Mucosa of rectum (tissue), 2 donors: ENCODE measurements around the gene POU3F1.

ENCODE experiments used
- H3K27ac ChIP-seq, 2 donors: one replicate each; pipeline ENCODE4 v1.7.0; 2013; ENCODE audit warnings: inconsistent platforms in 2 of 2, low read depth in 2 of 2, low read length in 2 of 2
- H3K27me3 ChIP-seq, 2 donors: one replicate each; pipeline ENCODE4 v1.7.0; 2013; ENCODE audit warnings: low read length in 2 of 2; ENCODE audit not compliant: control insufficient read depth in 2 of 2, insufficient read depth in 2 of 2
- H3K36me3 ChIP-seq, 2 donors: one replicate each; pipeline ENCODE4 v1.7.0; 2013; ENCODE audit warnings: low read length in 2 of 2; ENCODE audit not compliant: control insufficient read depth in 2 of 2, insufficient read depth in 2 of 2
- H3K4me1 ChIP-seq, 2 donors: one replicate each; pipeline ENCODE4 v1.7.0; 2013; ENCODE audit warnings: low read length in 2 of 2, mild to moderate bottlenecking in 1 of 2; ENCODE audit not compliant: control insufficient read depth in 2 of 2, insufficient read depth in 2 of 2
- H3K4me3 ChIP-seq, 2 donors: one replicate each; pipeline ENCODE4 v1.7.0; 2013; ENCODE audit warnings: low read length in 2 of 2
- H3K9ac ChIP-seq, 2 donors: one replicate each; pipeline ENCODE4 v1.7.0; 2013; ENCODE audit warnings: low read length in 2 of 2, low read depth in 1 of 2, mild to moderate bottlenecking in 1 of 2
- H3K9me3 ChIP-seq, 2 donors: one replicate each; pipeline ENCODE4 v1.7.0; 2013; ENCODE audit warnings: low read length in 2 of 2; ENCODE audit not compliant: control insufficient read depth in 2 of 2
- donor health status: healthy.
- donor health status: Normal muscosa, but diverticular disease.

POU3F1 gene

GRCh38 chr1:38062361-38063288 is 16.0 kb upstream of the POU3F1 start:
- H3K9me3 ChIP-seq = no peaks in the 10 kb centered on the region
- H3K36me3 ChIP-seq = no peaks in the 10 kb centered on the region
- H3K27ac ChIP-seq = no peak overlapping the region
- H3K27me3 ChIP-seq = peaks cover 2 to 5% of the 10 kb centered on the region in 2 donors
- no peaks in the 10 kb centered on the region for H3K4me1 ChIP-seq
- H3K4me3 ChIP-seq = no peak overlapping the region
- H3K9ac ChIP-seq = no peak overlapping the region

- Histone ChIP-seq H3K9me3 (no peaks in the 10 kb centered on the region), H3K27me3 (peaks cover 0 to 2% of the 10 kb centered on the region in 2 donors), H3K9ac (no peak overlapping the region), H3K27ac (no peak overlapping the region), H3K4me3 (no peak overlapping the region), H3K4me1 (no peaks in the 10 kb centered on the region), H3K36me3 (no peaks in the 10 kb centered on the region)
These were observed 15.3 kb upstream of the POU3F1 start for GRCh38 chr1:38061883-38062328.

DNA sequence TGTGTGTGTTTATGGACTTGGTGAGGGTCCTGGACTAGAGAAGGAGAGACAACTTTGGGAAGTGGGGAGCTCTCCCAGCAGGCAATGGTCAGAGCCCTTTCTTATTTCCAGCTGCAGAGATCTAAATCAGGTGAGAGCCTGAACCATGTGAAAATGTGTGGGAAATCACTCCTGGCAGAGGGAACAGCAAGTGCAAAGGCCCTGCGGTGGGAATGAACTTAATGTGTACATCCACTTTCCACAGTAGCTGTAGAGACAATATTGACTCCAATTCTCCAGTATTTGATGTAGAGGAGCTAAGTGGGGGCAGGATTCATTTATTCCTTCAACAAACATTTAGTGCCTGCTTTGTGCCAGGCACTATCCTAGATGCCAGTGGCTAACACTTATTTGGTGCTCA is 14.7 kb upstream of the POU3F1 start:
- no peak overlapping the region for H3K4me3 ChIP-seq
- H3K9me3 ChIP-seq = no peaks in the 10 kb centered on the region
- H3K27me3 ChIP-seq = peaks cover 0 to 2% of the 10 kb centered on the region in 2 donors
- H3K4me1 ChIP-seq = no peaks in the 10 kb centered on the region
- no peaks in the 10 kb centered on the region for H3K36me3 ChIP-seq
- no peak overlapping the region for H3K9ac ChIP-seq
- H3K27ac ChIP-seq = no peak overlapping the region

DNA sequence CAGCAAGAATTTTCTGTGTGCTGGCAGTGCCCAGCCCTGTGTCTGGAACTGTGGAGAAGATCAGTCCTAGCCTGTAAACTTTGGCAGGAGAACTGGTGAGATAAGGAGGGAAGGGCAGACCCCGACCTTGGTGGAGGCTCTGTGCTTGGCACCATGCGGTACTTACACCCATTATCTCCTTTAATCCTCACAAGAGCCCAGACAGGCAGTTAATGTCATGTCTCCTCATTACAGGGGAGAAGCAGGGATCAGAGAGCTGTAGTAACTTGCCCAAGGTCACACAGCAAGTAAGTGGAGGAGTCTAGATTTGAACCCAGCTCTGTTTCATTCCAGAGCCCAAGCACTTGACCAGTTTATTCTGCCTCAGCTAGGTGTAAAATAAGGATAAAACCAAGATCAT is 13.9 kb upstream of the POU3F1 start:
- H3K27ac ChIP-seq = no peak overlapping the region
- H3K4me3 ChIP-seq = no peak overlapping the region
- H3K27me3 ChIP-seq = peaks cover 0 to 4% of the 10 kb centered on the region in 2 donors
- no peaks in the 10 kb centered on the region for H3K4me1 ChIP-seq
- no peak overlapping the region for H3K9ac ChIP-seq
- H3K9me3 ChIP-seq = no peaks in the 10 kb centered on the region
- H3K36me3 ChIP-seq = no peaks in the 10 kb centered on the region

GRCh38 chr1:38059635-38060250 is 13.2 kb upstream of the POU3F1 start:
- H3K9ac ChIP-seq = no peak overlapping the region
- no peak overlapping the region for H3K4me3 ChIP-seq
- H3K27me3 ChIP-seq = peaks cover 0 to 4% of the 10 kb centered on the region in 2 donors
- no peak overlapping the region for H3K27ac ChIP-seq
- H3K36me3 ChIP-seq = no peaks in the 10 kb centered on the region
- H3K9me3 ChIP-seq = no peaks in the 10 kb centered on the region
- H3K4me1 ChIP-seq = no peaks in the 10 kb centered on the region

GRCh38 chr1:38055965-38056364 is 9.4 kb upstream of the POU3F1 start:
- H3K9me3 ChIP-seq = no peaks in the 10 kb centered on the region
- H3K9ac ChIP-seq = no peak overlapping the region
- H3K27me3 ChIP-seq = peaks cover 10 to 12% of the 10 kb centered on the region in 2 donors
- H3K36me3 ChIP-seq = no peaks in the 10 kb centered on the region
- H3K4me1 ChIP-seq = peaks cover 0 to 2% of the 10 kb centered on the region in 2 donors
- no peak overlapping the region for H3K4me3 ChIP-seq
- H3K27ac ChIP-seq = no peak overlapping the region

GRCh38 chr1:38055398-38055797 is 8.8 kb upstream of the POU3F1 start:
- H3K27me3 ChIP-seq = peaks cover 10 to 12% of the 10 kb centered on the region in 2 donors
- H3K9ac ChIP-seq = no peak overlapping the region
- H3K36me3 ChIP-seq = no peaks in the 10 kb centered on the region
- no peak overlapping the region for H3K27ac ChIP-seq
- H3K9me3 ChIP-seq = no peaks in the 10 kb centered on the region
- peaks cover 0 to 2% of the 10 kb centered on the region in 2 donors for H3K4me1 ChIP-seq
- H3K4me3 ChIP-seq = no peak overlapping the region

DNA sequence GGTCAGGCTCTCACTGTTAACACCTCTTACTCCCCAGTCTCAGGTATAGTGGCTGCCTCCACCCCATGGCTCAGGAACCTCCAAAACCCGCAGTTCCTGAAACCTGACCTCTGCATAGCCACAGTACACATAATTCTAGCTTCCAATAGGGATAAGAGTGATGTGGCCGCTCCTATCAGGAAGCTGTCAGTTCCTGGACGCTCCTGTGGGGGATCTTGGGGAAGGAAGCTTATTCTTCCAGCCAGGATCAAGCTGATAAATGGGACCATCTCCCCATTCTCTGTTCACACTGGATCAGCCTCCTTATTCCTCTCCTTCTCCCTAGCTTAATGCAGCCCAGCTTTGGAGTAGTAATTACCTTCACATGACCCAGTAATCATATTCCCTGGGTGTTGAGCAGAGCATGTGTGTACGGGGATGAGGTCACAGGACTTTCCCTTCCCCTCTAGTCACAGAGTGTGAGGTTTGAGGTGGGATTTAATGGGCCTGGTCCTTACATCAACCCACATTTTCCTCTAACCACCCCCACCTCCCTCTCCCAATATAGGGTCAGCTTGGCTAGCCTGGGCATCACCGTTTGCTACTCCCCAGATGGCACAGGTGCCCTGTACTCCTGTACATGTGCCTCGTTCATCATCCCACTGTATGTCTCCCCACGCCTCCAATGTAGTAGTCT is 7.0 kb upstream of the POU3F1 start:
- Histone ChIP-seq H3K9me3 (no peaks in the 10 kb centered on the region), H3K27me3 (peaks cover 14 to 15% of the 10 kb centered on the region in 2 donors), H3K27ac (no peak overlapping the region), H3K4me3 (no peak overlapping the region), H3K9ac (no peak overlapping the region), H3K4me1 (peaks cover 0 to 2% of the 10 kb centered on the region in 2 donors), H3K36me3 (no peaks in the 10 kb centered on the region)

- Histone ChIP-seq H3K4me1 (peaks cover 0 to 2% of the 10 kb centered on the region in 2 donors), H3K9me3 (no peaks in the 10 kb centered on the region), H3K36me3 (no peaks in the 10 kb centered on the region), H3K9ac (no peak overlapping the region), H3K4me3 (no peak overlapping the region), H3K27me3 (peaks cover 18 to 21% of the 10 kb centered on the region in 2 donors), H3K27ac (no peak overlapping the region)
These were observed 6.3 kb upstream of the POU3F1 start for GRCh38 chr1:38052750-38053415.
